Parathyroid adenoma (tissue), 2 donors: ENCODE data around the gene TSHZ2.
"Not testable (repeated sequence)": the region's sequence is repeated elsewhere in the genome, so short reads cannot be mapped to it uniquely, and the experiment has no call there.

ENCODE experiments used
- H2AFZ ChIP-seq: fragments of 300-600 bp; sonication (generic); one replicate; pipeline ENCODE4 v1.7.0; 2017; ENCODE audit warnings: antibody characterized with exemption, mild to moderate bottlenecking
- H3K27ac ChIP-seq: fragments of 300-600 bp; sonication (generic); one replicate; pipeline ENCODE4 v1.7.0; 2017
- H3K27me3 ChIP-seq: fragments of 300-600 bp; sonication (generic); one replicate; pipeline ENCODE4 v1.7.0; 2017; ENCODE audit warnings: low read length; ENCODE audit not compliant: control insufficient read depth, insufficient read depth
- H3K36me3 ChIP-seq: fragments of 300-600 bp; sonication (generic); one replicate; pipeline ENCODE4 v1.7.0; 2017; ENCODE audit warnings: low read length; ENCODE audit not compliant: control insufficient read depth, insufficient read depth
- H3K4me1 ChIP-seq: fragments of 300-600 bp; sonication (generic); one replicate; pipeline ENCODE4 v1.7.0; 2017; ENCODE audit warnings: control low read depth
- H3K4me2 ChIP-seq: fragments of 300-600 bp; sonication (generic); one replicate; pipeline ENCODE4 v1.7.0; 2017; ENCODE audit warnings: low read length
- H3K4me3 ChIP-seq: fragments of 300-600 bp; sonication (generic); one replicate; pipeline ENCODE4 v1.7.0; 2017; ENCODE audit warnings: low read depth, low read length
- H3K79me2 ChIP-seq: fragments of 300-600 bp; sonication (generic); one replicate; pipeline ENCODE4 v1.7.0; 2017; ENCODE audit warnings: control low read depth
- H3K9ac ChIP-seq: fragments of 300-600 bp; sonication (generic); one replicate; pipeline ENCODE4 v1.7.0; 2017; ENCODE audit warnings: mild to moderate bottlenecking
- H3K9me3 ChIP-seq: fragments of 300-600 bp; sonication (generic); one replicate; pipeline ENCODE4 v1.7.0; 2017; ENCODE audit warnings: low read length; ENCODE audit not compliant: control insufficient read depth
- CTCF ChIP-seq: fragments of 300-600 bp; sonication (generic); IDR thresholded peaks from one replicate; pipeline ENCODE4 v1.7.0; 2017; ENCODE audit warnings: antibody characterized with exemption, mild to moderate bottlenecking
- donor health status: primary hyperparathyroidism.

Gene TSHZ2

GRCh38 chr20:53426766-53427312 lies 454.7 kb downstream of the TSHZ2 start:
- Histone ChIP-seq H3K9me3 (no peaks in the 10 kb centered on the region), H3K79me2 (no peaks in the 10 kb centered on the region), H3K4me3 (no peak overlapping the region), H3K4me1 (no peaks in the 10 kb centered on the region), H2AFZ (no peak overlapping the region), H3K27ac (no peak overlapping the region), H3K36me3 (no peaks in the 10 kb centered on the region), H3K9ac (no peak overlapping the region), H3K27me3 (no peaks in the 10 kb centered on the region), H3K4me2 (no peak overlapping the region)
- no peak for TF ChIP-seq CTCF

- no peak for TF ChIP-seq CTCF
- H3K36me3 ChIP-seq = no peaks in the 10 kb centered on the region
Observed at GRCh38 chr20:53427951-53428350, 455.8 kb downstream of the TSHZ2 start.

GRCh38 chr20:53428588-53428987 lies 456.4 kb downstream of the TSHZ2 start:
- TF ChIP-seq CTCF = no peak
- Histone ChIP-seq H3K27me3 (no peaks in the 10 kb centered on the region), H3K4me1 (no peaks in the 10 kb centered on the region), H3K9ac (no peak overlapping the region), H3K9me3 (no peaks in the 10 kb centered on the region), H3K27ac (no peak overlapping the region), H3K4me3 (no peak overlapping the region), H3K4me2 (no peak overlapping the region), H2AFZ (no peak overlapping the region), H3K36me3 (no peaks in the 10 kb centered on the region), H3K79me2 (no peaks in the 10 kb centered on the region)

More at GRCh38 chr20:53427951-53428350, 455.8 kb downstream of the TSHZ2 start:
- H2AFZ ChIP-seq = no peak overlapping the region
- H3K9me3 ChIP-seq = no peaks in the 10 kb centered on the region
- H3K4me1 ChIP-seq = no peaks in the 10 kb centered on the region
- no peak overlapping the region for H3K4me3 ChIP-seq
- H3K27me3 ChIP-seq = no peaks in the 10 kb centered on the region
- H3K79me2 ChIP-seq = no peaks in the 10 kb centered on the region
- no peak overlapping the region for H3K4me2 ChIP-seq
- H3K9ac ChIP-seq = no peak overlapping the region
- H3K27ac ChIP-seq = no peak overlapping the region

- no peaks in the 10 kb centered on the region for H3K4me1 ChIP-seq
- H2AFZ ChIP-seq = no peak overlapping the region
- no peaks in the 10 kb centered on the region for H3K79me2 ChIP-seq
- no peak for TF ChIP-seq CTCF
- H3K9me3 ChIP-seq = no peaks in the 10 kb centered on the region
- H3K27ac ChIP-seq = no peak overlapping the region
- H3K4me3 ChIP-seq = no peak overlapping the region
- no peak overlapping the region for H3K4me2 ChIP-seq
- H3K27me3 ChIP-seq = no peaks in the 10 kb centered on the region
- no peak overlapping the region for H3K9ac ChIP-seq
- H3K36me3 ChIP-seq = no peaks in the 10 kb centered on the region
Observed at GRCh38 chr20:53428996-53429395, 456.8 kb downstream of the TSHZ2 start.

- Histone ChIP-seq H3K27ac (no peak overlapping the region), H3K4me3 (no peak overlapping the region), H3K9me3 (no peaks in the 10 kb centered on the region), H2AFZ (no peak overlapping the region), H3K4me1 (no peaks in the 10 kb centered on the region), H3K27me3 (no peaks in the 10 kb centered on the region), H3K4me2 (no peak overlapping the region), H3K36me3 (no peaks in the 10 kb centered on the region), H3K79me2 (no peaks in the 10 kb centered on the region), H3K9ac (no peak overlapping the region)
- no peak for TF ChIP-seq CTCF
Observed at GRCh38 chr20:53434662-53435061, 462.5 kb downstream of the TSHZ2 start.

- H3K79me2 ChIP-seq, H3K36me3 ChIP-seq, H3K4me1 ChIP-seq, H3K27ac ChIP-seq, H2AFZ ChIP-seq, H3K9me3 ChIP-seq, H3K4me3 ChIP-seq, H3K27me3 ChIP-seq, H3K4me2 ChIP-seq, H3K9ac ChIP-seq: not testable (repeated sequence)
Observed at GRCh38 chr20:53436927-53437326, 464.8 kb downstream of the TSHZ2 start.
